Measurements from ENCODE around the gene ADI1. TPM values are rescaled to one million over a fixed set of nuclear protein-coding genes. Genes with fewer than 3 reads are reported as not detected.

The ADI1 gene
- total and polyA plus RNA-seq, 2 of the 8 experiments (the other 6 are each of a cell fraction or from before 2014, with no cell fraction given) = 12.2 to 40.2 TPM

DNA sequence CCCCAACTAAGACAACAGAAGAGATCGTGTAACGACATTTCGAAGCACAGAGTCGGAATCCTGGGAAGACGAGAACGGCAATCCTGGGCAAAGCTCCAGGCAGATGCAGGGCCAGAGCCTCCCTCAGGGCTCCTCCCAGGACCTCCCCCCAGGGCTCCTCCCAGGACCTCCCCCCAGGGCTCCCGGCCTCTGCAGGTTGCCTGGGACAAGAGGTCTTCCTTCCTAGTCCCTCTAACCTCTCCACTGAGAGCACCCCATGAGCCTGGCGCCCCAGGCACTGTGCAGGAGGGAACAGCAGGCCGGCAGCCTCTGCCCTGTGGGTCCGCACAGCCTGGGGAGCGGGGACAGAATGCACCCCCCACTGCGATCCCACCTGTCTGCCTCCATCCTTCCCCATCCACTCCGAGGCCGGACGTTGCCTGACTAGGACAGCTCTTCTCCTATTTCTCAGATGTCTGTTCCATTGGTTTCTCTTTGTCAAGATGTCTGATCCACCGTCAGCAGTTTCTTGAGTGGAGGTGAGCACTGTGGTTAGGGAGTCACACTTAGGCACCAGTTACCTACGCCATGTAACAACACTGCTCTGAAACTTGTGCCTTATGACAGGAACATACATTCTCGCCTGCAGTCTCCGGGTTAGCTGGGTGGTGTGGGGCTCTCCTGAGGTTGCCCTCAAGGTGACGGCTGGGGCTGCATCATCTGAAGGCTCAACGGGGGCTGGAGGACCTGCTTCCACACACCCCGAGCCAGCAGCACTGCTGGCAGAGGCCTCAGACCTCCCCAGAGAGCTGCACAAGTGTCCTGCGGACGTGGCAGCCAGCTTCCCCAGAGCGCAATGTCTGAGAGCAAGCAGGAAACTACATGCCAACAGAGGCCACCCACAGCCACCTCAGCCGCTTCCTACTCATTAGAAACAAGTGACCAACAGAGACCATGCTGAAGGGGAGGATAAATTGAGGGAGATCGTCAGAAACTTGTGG lies 28.9 kb downstream of the ADI1 start (continued):
- TF ChIP-seq CEBPB (IDR thresholded peaks at IDR 0.05; ENCODE audit: low read depth, low read length) (no peak), KDM1A (IDR thresholded peaks at IDR 0.05; ENCODE audit: borderline replicate concordance, low read length) (no peak), JUN (IDR thresholded peaks at IDR 0.05; ENCODE audit: low read depth, low read length) (no peak), TCF12 (IDR thresholded peaks at IDR 0.05; ENCODE audit: low read depth, low read length) (no peak)

All from H1 (cell line).